ENCODE results near the gene RABL6. TPM values are rescaled to one million over a fixed set of nuclear protein-coding genes. Genes with fewer than 3 reads are reported as not detected.
A peak's percentile ranks its signal among the peaks of the same experiment; 100 is the strongest.

The RABL6 gene
- total RNA-seq (100 to 1,000 TPM in 1 of 2 donors, 10 to 100 TPM in 1; 95.1 to 103 TPM), polyA plus RNA-seq (ENCODE audit: insufficient read depth, low read depth, low replicate concordance) (69.1 TPM)
- long read RNA-seq, donor 1, partial matches to known transcripts, result 17 of 21 reads
- long read RNA-seq, donor 1, other reads (novel, unspliced or antisense), result 0 of 21 reads
- long read RNA-seq, donor 2, partial matches to known transcripts, result 21 of 25 reads
- long read RNA-seq, donor 2, other reads (novel, unspliced or antisense), result 0 of 25 reads

- Histone ChIP-seq H3K27me3 (no peaks in the 10 kb centered on the region), H3K4me1 (peaks cover 12% of the 10 kb centered on the region), H3K27ac (peak within 1 kb of the TSS; percentile 86 to 88), H3K4me3 (peak within 1 kb of the TSS; percentile 79 to 94), H3K36me3 (ENCODE audit: low read depth, missing control alignments) (no peaks in the 10 kb centered on the region), H3K9me3 (no peaks in the 10 kb centered on the region)
- WGBS, 2 donors, result 0 to 1% methylated on average over 14 to 90 of the region's 96 CpGs
- TF ChIP-seq, protein P1, sequence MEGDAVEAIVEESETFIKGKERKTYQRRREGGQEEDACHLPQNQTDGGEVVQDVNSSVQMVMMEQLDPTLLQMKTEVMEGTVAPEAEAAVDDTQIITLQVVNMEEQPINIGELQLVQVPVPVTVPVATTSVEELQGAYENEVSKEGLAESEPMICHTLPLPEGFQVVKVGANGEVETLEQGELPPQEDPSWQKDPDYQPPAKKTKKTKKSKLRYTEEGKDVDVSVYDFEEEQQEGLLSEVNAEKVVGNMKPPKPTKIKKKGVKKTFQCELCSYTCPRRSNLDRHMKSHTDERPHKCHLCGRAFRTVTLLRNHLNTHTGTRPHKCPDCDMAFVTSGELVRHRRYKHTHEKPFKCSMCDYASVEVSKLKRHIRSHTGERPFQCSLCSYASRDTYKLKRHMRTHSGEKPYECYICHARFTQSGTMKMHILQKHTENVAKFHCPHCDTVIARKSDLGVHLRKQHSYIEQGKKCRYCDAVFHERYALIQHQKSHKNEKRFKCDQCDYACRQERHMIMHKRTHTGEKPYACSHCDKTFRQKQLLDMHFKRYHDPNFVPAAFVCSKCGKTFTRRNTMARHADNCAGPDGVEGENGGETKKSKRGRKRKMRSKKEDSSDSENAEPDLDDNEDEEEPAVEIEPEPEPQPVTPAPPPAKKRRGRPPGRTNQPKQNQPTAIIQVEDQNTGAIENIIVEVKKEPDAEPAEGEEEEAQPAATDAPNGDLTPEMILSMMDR (IDR thresholded peaks at IDR 0.05), result peak in 1 of 3 experiments; percentile 16
- peak; percentile 7 for TF ChIP-seq POLR2A (IDR thresholded peaks at IDR 0.05)
- peak; percentile 76 for DNase-seq
- intact Hi-C loops (cut with DNase I; ENCODE audit: low total_unique reads), result loop anchor here (5.0 kb wide), 1 partner anchor 135 kb away; the partner anchor contains the start of gene FBXW5
Observed at GRCh38 chr9:136807281-136808074, at the start of gene RABL6. Gene RABL6, plus strand, starts transcription at chr9:136807948. Its CDS starts 249 bp downstream, at chr9:136808197.

- H3K9me3 ChIP-seq, result no peaks in the 10 kb centered on the region
- H3K36me3 ChIP-seq (ENCODE audit: low read depth, missing control alignments), result no peaks in the 10 kb centered on the region
- no peaks in the 10 kb centered on the region for H3K27me3 ChIP-seq
- H3K4me1 ChIP-seq, result no peaks in the 10 kb centered on the region
- 80 to 81% methylated on average over 7 to 9 of the region's 9 CpGs for WGBS, 2 donors
- TF ChIP-seq, protein P1 (IDR thresholded peaks at IDR 0.05), result no peak
- TF ChIP-seq POLR2A (IDR thresholded peaks at IDR 0.05), result no peak
- H3K4me3 ChIP-seq, result no peak overlapping the region
- no peak for DNase-seq
- no peak overlapping the region for H3K27ac ChIP-seq
- intact Hi-C loops (cut with DNase I; ENCODE audit: low total_unique reads), result no loop called here
Observed at GRCh38 chr9:136759001-136759400, 48.7 kb upstream of the RABL6 start.

GRCh38 chr9:136759436-136760325 lies 48.1 kb upstream of the RABL6 start:
- Histone ChIP-seq H3K4me3 (no peak overlapping the region), H3K27me3 (no peaks in the 10 kb centered on the region), H3K9me3 (no peaks in the 10 kb centered on the region), H3K36me3 (ENCODE audit: low read depth, missing control alignments) (no peaks in the 10 kb centered on the region), H3K27ac (no peak overlapping the region), H3K4me1 (no peaks in the 10 kb centered on the region)
- WGBS, 2 donors, result 93 to 95% methylated on average over 15 to 26 of the region's 27 CpGs
- intact Hi-C loops (cut with DNase I; ENCODE audit: low total_unique reads), result no loop called here
- no peak for DNase-seq
- no peak for TF ChIP-seq POLR2A (IDR thresholded peaks at IDR 0.05)
- TF ChIP-seq, protein P1 (IDR thresholded peaks at IDR 0.05), result no peak

GRCh38 chr9:136760424-136760823 lies 47.3 kb upstream of the RABL6 start:
- H3K27me3 ChIP-seq, result no peaks in the 10 kb centered on the region
- intact Hi-C loops (cut with DNase I; ENCODE audit: low total_unique reads), result no loop called here
- WGBS, 2 donors, result 75 to 83% methylated on average over 10 to 25 of the region's 25 CpGs

More at GRCh38 chr9:136760424-136760823, 47.3 kb upstream of the RABL6 start:
- TF ChIP-seq, protein P1 (IDR thresholded peaks at IDR 0.05), result no peak
- no peak for TF ChIP-seq POLR2A (IDR thresholded peaks at IDR 0.05)
- DNase-seq, result no peak
- H3K36me3 ChIP-seq (ENCODE audit: low read depth, missing control alignments), result no peaks in the 10 kb centered on the region
- no peak overlapping the region for H3K4me3 ChIP-seq
- H3K27ac ChIP-seq, result no peak overlapping the region
- no peaks in the 10 kb centered on the region for H3K9me3 ChIP-seq
- peaks cover 2% of the 10 kb centered on the region for H3K4me1 ChIP-seq
